Myocyte (in vitro differentiated cells): ENCODE measurements around the gene BCAS3. TPM values are rescaled to one million over a fixed set of nuclear protein-coding genes. Genes with fewer than 3 reads are reported as not detected.
A peak's percentile ranks its signal among the peaks of the same experiment; 100 is the strongest.
"Not testable (repeated sequence)": the region's sequence is repeated elsewhere in the genome, so short reads cannot be mapped to it uniquely, and the experiment has no call there.

Experiments
- DNase-seq: peaks from one replicate; pipeline ENCODE4 v3.0.0-alpha.2; 2012; ENCODE audit warnings: low read depth
- total RNA-seq: library from RNA; depleted of rRNA; stranded (reverse); fragments of >200 nt; gene quantifications from 2 replicates; pipeline ENCODE4 v1.2.3, GENCODE V29; 2014

BCAS3 gene
- total RNA-seq, 1 donor from 2014 or later = 18.1 TPM

DNA sequence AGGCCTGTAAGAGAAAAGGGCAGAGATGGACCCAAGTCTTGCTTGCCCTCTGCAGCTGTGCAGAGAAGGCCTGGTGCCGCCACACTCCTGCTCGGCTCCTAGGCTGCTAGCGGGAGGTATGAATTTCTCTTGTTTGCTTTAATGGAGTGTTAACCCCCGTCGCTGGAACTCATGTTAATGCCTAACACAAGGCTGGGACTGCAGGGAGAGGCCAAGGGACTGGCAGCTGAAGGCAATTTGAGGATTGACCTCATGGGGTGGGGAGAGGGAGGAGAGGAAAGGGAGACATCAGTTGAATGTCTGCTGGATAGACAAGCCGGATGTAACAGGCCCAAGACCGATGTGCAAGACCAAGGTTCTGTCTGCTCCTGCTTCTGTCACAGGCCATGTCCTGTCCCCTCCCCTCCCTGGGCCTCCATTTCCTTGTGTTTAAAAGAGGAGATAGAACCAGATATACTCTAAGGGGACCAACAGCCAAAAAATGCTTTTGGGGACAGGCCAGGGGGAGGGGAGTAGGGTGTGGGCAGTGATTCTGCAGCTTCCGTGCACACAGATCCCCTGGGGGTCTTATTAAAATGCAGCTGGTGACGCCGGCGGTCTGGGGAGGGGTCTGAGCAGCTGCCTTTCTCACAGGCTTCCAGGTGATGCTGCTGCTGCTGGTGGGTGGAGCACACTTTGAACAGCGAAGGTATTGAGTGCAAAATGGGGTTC is 675.3 kb downstream of the BCAS3 start:
- peak; percentile 47 for DNase-seq

DNA sequence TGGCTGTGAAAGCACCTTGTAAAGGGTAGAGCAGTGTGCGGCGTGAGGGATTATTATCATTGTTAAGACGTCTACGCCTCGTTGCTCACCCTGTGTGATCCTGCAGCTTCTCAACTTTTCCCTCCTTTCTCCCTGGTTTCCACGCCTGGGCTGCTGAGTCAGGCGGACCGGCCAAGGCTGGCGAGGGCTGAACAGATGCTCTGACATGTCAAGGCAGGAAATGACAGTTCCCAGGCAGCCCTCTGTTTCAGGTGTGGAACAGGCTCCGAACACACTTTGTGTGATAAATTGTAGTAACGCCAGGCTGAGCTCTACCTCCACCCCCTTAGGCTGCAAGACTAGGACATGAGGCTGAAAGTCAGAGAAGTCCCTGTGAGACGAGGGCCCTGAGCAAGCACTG is 676.0 kb downstream of the BCAS3 start:
- DNase-seq = no peak

DNA sequence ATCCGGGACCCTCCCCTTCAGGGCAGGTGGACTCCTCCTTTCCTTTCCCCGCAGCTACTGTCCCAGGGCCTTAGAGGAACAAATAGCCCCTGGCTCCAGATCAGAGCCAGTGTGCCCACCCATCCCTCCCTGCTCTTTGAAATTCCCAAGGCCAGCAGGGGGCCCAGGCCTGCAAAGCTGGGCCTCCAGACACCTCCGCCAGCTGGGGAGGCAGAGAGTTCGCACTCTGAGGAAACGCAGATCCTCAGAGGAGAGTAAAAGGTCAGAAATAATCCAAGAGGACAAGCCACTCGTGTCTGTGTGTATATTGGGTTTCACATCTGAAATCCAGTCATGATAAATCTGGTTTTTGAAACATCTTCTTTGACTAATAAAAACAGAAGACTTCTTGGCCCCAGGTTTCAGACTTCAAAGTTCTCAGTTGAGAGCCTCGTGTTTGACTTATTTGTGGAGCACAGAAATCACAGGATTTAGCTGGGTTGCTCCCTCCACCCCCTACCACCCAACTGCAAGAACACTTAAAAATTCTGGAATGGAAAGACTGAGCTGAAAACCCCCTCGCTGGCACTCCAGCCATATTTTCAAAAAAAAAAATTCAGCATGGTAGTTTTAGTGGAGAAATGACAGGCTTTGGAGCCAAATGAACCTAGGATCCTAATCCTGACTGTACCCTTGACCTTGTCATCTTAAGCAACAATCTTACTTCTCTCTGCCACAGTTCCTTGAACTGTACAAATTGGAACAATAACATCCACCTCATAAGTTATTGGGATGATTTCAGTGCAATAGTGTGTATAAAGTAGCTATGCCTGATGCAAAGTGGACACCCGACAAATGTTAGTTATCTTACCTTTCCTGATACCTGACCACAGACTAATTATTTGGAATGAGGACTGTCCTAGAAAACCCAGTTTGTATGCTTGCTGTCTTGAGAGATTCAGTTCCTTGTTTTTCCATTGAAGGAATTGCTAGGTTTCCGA is 677.5 kb downstream of the BCAS3 start:
- no peak for DNase-seq

DNA sequence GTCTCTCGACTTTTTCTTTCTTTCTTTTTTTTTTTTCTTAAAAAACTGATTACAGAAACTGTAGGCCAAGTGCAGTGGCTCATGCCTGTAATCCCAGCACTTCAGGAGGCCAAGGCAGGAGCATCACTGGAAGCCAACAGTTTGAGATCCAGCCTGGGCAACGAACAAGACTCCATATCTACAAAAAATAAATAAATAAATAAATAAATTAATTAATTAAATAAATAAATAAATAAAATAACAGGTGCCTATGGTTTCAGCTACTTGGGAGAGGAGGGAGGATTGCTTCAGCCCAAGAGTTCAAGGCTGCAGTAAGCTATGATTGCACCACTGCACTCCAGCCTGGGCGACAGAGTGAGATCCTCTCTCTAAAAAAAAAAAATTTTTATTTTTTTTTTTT is 679.4 kb downstream of the BCAS3 start:
- not testable (repeated sequence) for DNase-seq

DNA sequence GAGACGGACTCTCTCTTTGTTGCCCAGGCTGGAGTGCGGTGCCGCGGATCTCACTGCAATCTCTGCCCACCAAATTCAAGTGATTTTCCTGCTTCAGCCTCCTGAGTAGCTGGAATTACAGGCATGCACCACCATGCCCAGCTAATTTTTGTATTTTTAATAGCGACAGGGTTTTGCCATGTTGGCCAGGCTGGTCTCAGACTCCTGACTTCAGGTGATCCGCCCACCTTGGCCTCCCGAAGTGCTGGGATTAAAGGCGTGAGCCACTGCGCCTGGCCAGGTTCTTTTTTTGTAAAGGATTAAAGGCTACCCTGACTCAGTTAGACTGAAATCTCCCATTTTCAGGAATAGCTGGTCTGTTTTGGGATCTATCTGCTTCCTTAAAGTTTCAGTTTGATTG is 681.9 kb downstream of the BCAS3 start:
- DNase-seq = not testable (repeated sequence)

DNA sequence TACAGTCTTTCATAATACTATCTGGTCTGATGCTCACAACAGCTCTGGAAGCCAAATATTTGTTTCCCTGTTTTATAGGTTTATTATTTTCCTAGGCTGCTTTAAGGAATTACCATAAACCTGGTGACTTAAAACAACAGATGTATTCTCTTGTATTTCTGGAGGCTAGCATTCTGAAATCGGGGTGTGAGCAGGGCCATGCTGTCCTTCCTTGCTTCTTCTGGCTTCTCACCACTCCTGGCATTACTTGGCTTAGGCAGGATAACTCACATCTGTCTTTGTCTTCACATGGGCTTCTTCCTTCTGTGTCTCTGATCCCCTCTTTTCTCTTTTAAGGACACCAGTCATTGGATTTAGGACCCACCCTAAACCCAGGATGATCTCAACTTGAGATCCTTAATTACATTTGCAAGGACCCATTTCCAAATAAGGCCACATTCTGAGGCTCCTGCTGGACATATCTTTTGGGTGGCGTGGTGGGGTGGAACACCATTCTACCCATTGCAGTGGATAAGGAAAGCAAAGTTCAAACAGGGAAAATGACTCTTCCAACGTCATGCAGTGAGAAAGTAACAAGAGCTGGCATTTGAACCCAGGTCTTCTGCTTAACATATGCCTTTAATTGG is 682.8 kb downstream of the BCAS3 start:
- DNase-seq = no peak

- DNase-seq = no peak
Measured at GRCh38 chr17:61361084-61361483, 683.4 kb downstream of the BCAS3 start.

- DNase-seq = no peak
Measured at GRCh38 chr17:61362396-61362795, 684.7 kb downstream of the BCAS3 start.

GRCh38 chr17:61362852-61363600 is 685.4 kb downstream of the BCAS3 start:
- no peak for DNase-seq

- no peak for DNase-seq
Measured at GRCh38 chr17:61363601-61364462, 686.2 kb downstream of the BCAS3 start.

DNA sequence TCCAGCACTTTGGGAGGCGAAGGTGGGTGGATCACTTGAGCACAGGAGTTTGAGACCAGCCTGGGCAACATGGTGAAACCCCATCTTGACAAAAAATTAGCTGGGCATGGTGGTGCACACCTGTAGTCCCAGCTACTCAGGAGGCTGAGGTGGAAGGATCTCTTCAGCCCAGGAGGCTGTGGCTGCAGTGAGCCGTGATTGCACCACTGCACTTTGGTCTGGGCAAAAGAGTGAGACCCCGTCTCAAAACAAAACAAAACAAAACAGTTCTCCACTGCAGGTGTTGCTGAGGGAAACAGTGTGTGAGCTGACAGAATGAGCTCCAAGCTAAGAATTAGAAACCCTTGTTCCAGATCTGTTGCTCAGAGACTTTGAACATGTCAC is 686.8 kb downstream of the BCAS3 start:
- DNase-seq = no peak

GRCh38 chr17:61366076-61366714 is 688.5 kb downstream of the BCAS3 start:
- no peak for DNase-seq

GRCh38 chr17:61366715-61367413 is 689.2 kb downstream of the BCAS3 start:
- DNase-seq = no peak

GRCh38 chr17:61368049-61368831 is 690.6 kb downstream of the BCAS3 start:
- DNase-seq = no peak

GRCh38 chr17:61368832-61369450 is 691.3 kb downstream of the BCAS3 start:
- no peak for DNase-seq

GRCh38 chr17:61369751-61370150 is 692.1 kb downstream of the BCAS3 start:
- no peak for DNase-seq

- no peak for DNase-seq
Measured at GRCh38 chr17:61371179-61371578, 693.5 kb downstream of the BCAS3 start.

DNA sequence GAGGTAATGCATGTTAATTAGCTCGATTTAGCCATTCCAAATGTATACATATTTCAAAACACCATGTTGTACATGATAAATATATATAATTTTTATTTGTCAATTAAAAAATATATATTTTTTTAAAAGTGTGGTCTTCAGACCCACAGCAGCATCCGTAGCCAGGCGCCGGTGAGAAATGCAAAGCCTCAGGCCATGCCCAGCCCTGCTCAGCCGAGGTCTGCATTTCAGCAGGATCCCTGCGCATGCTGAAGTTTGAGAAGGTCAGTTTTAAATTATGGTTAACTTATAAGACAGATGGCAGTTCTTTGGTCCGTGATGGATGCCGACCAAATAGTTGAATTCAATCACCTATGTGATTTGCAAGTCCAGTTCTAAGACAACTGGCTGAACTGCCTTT is 694.0 kb downstream of the BCAS3 start:
- DNase-seq = no peak
